Measurements from ENCODE around the gene EPHA4. TPM values are rescaled to one million over a fixed set of nuclear protein-coding genes. Genes with fewer than 3 reads are reported as not detected.

The EPHA4 gene
- polyA plus RNA-seq, 2 donors = 4.5 to 6.0 TPM

DNA sequence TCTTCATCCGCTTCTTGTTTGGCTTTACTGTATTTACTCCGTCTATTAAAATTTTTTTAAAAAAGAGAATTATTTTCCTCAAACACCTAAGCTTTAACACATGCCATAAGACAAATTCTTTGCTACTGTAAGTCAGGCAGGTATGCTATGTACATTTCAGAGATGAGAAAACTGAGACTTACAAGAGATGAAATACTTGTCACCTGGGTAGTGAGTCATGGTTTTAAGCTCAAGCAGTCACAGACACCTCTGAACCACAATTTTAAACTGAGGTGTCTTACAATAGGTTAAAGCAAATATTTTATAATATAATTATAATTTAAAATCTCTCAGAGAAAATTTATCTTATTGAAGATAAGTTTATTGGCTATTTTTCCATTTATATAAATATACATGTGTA is 126.0 kb downstream of the EPHA4 start:
- WGBS, 2 donors = 97% methylated on average over 2 of the region's 2 CpGs
- Histone ChIP-seq H3K4me3 (ENCODE audit: low read depth in 1 of 2, low read length in 2 of 2) (no peak overlapping the region), H3K9me3 (ENCODE audit: control insufficient read depth in 2 of 2, insufficient read depth in 1 of 2, low read depth in 1 of 2, low read length in 1 of 2) (no peaks in the 10 kb centered on the region), H3K27ac (ENCODE audit: low read depth in 2 of 2, low read length in 1 of 2) (no peak overlapping the region), H3K4me1 (ENCODE audit: control insufficient read depth in 2 of 2, insufficient read depth in 2 of 2, low read length in 1 of 2) (no peaks in the 10 kb centered on the region), H3K36me3 (ENCODE audit: control insufficient read depth in 2 of 2, insufficient read depth in 2 of 2, low read length in 1 of 2) (peaks cover 0 to 5% of the 10 kb centered on the region in 2 donors), H3K27me3 (ENCODE audit: control insufficient read depth in 1 of 2, insufficient read depth in 2 of 2, low read length in 2 of 2) (no peaks in the 10 kb centered on the region)

DNA sequence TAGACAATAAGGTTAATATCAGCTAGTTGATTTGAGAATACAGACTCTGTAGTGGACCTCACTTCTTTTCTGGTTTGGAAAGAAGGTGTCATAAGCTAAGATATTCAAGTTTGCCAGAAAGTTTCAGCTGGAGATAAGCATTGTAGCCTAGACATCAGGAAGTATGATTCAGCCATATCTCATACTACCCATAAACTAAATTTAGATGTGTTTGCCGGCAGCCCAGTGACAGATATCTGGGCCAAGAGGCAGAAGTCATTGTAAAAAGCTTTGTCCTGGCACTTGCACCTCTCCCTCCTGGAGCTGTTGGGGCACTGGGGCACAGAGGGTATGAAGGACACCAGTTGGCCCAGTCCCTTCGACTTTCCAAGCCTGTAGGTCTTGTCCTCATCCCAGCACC is 128.0 kb downstream of the EPHA4 start:
- Histone ChIP-seq H3K4me1 (ENCODE audit: control insufficient read depth in 2 of 2, insufficient read depth in 2 of 2, low read length in 1 of 2) (no peaks in the 10 kb centered on the region), H3K36me3 (ENCODE audit: control insufficient read depth in 2 of 2, insufficient read depth in 2 of 2, low read length in 1 of 2) (peaks cover 0 to 5% of the 10 kb centered on the region in 2 donors), H3K27me3 (ENCODE audit: control insufficient read depth in 1 of 2, insufficient read depth in 2 of 2, low read length in 2 of 2) (no peaks in the 10 kb centered on the region), H3K27ac (ENCODE audit: low read depth in 2 of 2, low read length in 1 of 2) (no peak overlapping the region), H3K9me3 (ENCODE audit: control insufficient read depth in 2 of 2, insufficient read depth in 1 of 2, low read depth in 1 of 2, low read length in 1 of 2) (no peaks in the 10 kb centered on the region), H3K4me3 (ENCODE audit: low read depth in 1 of 2, low read length in 2 of 2) (no peak overlapping the region)
- WGBS, 2 donors = 46 to 52% methylated on average over 2 of the region's 2 CpGs

DNA sequence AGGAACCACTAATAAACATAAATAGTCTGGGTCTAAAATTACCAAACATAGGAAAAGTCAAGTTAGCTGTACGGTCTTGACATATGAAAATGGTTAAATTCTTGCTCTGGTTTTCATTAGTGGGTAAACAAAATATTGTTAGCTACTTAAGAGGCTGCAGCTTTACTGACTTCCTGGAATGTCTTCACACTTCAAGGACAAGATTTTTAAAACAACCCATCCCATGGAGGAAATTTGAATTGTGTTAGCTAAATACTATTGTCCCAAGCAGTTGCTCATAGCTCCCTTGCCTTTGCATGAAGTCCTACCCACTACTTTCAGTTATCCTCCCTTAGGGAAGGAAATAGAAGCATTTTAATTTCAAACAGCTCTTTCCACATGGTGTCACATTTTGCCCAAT is 128.5 kb downstream of the EPHA4 start:
- Histone ChIP-seq H3K27ac (ENCODE audit: low read depth in 2 of 2, low read length in 1 of 2) (no peak overlapping the region), H3K9me3 (ENCODE audit: control insufficient read depth in 2 of 2, insufficient read depth in 1 of 2, low read depth in 1 of 2, low read length in 1 of 2) (no peaks in the 10 kb centered on the region), H3K27me3 (ENCODE audit: control insufficient read depth in 1 of 2, insufficient read depth in 2 of 2, low read length in 2 of 2) (no peaks in the 10 kb centered on the region), H3K36me3 (ENCODE audit: control insufficient read depth in 2 of 2, insufficient read depth in 2 of 2, low read length in 1 of 2) (peaks cover 0 to 5% of the 10 kb centered on the region in 2 donors), H3K4me1 (ENCODE audit: control insufficient read depth in 2 of 2, insufficient read depth in 2 of 2, low read length in 1 of 2) (no peaks in the 10 kb centered on the region), H3K4me3 (ENCODE audit: low read depth in 1 of 2, low read length in 2 of 2) (no peak overlapping the region)
- 83% methylated on average over 1 of the region's 1 CpG for WGBS, 2 donors

DNA sequence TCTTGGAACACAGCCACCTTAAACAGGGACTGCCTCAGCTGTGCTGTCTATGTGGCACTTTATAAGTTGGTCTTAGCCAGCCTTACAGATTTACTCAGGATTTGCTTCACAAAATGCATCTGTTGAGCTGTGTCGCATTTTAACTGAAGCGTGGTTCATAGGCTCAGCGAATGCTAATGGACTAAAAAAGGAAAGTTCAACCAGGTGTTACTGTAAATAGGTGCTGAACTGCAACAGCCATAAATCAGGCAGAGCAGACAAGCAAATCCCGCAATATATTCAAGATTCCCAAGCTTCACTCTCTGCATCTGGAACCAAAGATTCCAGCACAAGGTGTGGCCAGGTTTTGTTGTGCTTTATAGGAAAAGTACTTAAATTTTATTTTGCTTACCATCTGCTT is 130.0 kb downstream of the EPHA4 start:
- H3K36me3 ChIP-seq (ENCODE audit: control insufficient read depth in 2 of 2, insufficient read depth in 2 of 2, low read length in 1 of 2) = peaks cover 0 to 5% of the 10 kb centered on the region in 2 donors
- no peaks in the 10 kb centered on the region for H3K27me3 ChIP-seq (ENCODE audit: control insufficient read depth in 1 of 2, insufficient read depth in 2 of 2, low read length in 2 of 2)
- H3K9me3 ChIP-seq (ENCODE audit: control insufficient read depth in 2 of 2, insufficient read depth in 1 of 2, low read depth in 1 of 2, low read length in 1 of 2) = no peaks in the 10 kb centered on the region
- 93 to 96% methylated on average over 4 of the region's 4 CpGs for WGBS, 2 donors
- no peaks in the 10 kb centered on the region for H3K4me1 ChIP-seq (ENCODE audit: control insufficient read depth in 2 of 2, insufficient read depth in 2 of 2, low read length in 1 of 2)
- H3K27ac ChIP-seq (ENCODE audit: low read depth in 2 of 2, low read length in 1 of 2) = no peak overlapping the region
- H3K4me3 ChIP-seq (ENCODE audit: low read depth in 1 of 2, low read length in 2 of 2) = no peak overlapping the region

DNA sequence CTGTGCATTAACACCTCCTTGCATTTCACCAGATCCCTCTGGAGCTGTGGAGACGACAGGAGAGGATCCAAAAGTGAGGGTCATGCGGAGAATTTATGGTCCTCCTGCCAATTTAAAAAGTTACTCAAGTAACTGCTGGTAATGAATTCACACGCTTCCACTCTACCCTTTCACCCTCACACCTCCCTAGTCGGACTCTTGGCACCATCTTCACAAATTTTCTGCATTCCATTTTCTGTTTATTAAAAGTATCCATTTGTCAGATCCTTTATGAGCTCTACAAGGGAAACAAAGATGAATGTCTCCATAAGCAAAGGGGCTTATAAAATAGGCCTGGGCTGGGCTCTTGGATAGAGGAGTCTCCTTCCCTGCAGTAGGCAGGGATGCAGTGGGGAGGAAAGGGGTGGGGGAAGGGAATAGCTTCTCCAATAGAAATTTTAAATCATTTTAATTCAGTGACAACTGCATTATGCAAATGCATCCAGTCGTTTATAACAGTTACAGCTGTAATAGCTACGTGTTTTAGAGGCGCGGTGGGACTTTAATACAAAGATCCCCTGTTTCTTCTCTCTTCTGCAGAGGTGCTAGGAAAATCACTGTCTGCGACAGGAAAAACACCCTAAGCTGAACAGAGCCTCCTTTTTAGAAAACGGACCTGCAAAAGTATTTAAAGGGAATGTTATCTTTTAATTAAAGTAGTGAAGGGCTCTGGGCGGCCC is 132.2 kb downstream of the EPHA4 start:
- Histone ChIP-seq H3K9me3 (ENCODE audit: control insufficient read depth in 2 of 2, insufficient read depth in 1 of 2, low read depth in 1 of 2, low read length in 1 of 2) (no peaks in the 10 kb centered on the region), H3K4me3 (ENCODE audit: low read depth in 1 of 2, low read length in 2 of 2) (no peak overlapping the region), H3K4me1 (ENCODE audit: control insufficient read depth in 2 of 2, insufficient read depth in 2 of 2, low read length in 1 of 2) (no peaks in the 10 kb centered on the region), H3K27me3 (ENCODE audit: control insufficient read depth in 1 of 2, insufficient read depth in 2 of 2, low read length in 2 of 2) (no peaks in the 10 kb centered on the region), H3K36me3 (ENCODE audit: control insufficient read depth in 2 of 2, insufficient read depth in 2 of 2, low read length in 1 of 2) (peaks cover 0 to 5% of the 10 kb centered on the region in 2 donors), H3K27ac (ENCODE audit: low read depth in 2 of 2, low read length in 1 of 2) (no peak overlapping the region)
- 68 to 81% methylated on average over 11 of the region's 11 CpGs for WGBS, 2 donors

DNA sequence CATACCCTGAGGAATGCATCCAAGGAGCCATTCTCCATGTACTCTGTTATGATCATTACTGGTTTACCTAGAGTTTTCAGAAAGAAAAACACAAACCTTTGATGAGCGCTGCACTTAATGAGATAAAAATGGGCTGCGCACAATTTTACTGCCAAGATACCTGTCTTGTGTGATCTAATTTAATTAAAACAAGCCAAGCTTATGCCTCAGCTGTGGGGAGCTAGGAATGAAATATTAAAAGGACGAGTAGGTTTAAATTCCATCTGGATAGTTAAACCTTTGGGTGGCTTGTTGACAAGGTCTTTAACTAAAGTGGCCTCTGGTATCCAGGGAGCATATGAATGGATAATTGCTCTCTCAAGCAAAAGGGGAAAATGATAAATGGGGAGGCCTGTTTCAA is 135.0 kb downstream of the EPHA4 start:
- Histone ChIP-seq H3K4me3 (ENCODE audit: low read depth in 1 of 2, low read length in 2 of 2) (no peak overlapping the region), H3K27ac (ENCODE audit: low read depth in 2 of 2, low read length in 1 of 2) (no peak overlapping the region), H3K9me3 (ENCODE audit: control insufficient read depth in 2 of 2, insufficient read depth in 1 of 2, low read depth in 1 of 2, low read length in 1 of 2) (no peaks in the 10 kb centered on the region), H3K4me1 (ENCODE audit: control insufficient read depth in 2 of 2, insufficient read depth in 2 of 2, low read length in 1 of 2) (no peaks in the 10 kb centered on the region), H3K27me3 (ENCODE audit: control insufficient read depth in 1 of 2, insufficient read depth in 2 of 2, low read length in 2 of 2) (no peaks in the 10 kb centered on the region), H3K36me3 (ENCODE audit: control insufficient read depth in 2 of 2, insufficient read depth in 2 of 2, low read length in 1 of 2) (peaks cover 0 to 7% of the 10 kb centered on the region in 2 donors)
- WGBS, 2 donors = 84 to 90% methylated on average over 3 of the region's 3 CpGs

DNA sequence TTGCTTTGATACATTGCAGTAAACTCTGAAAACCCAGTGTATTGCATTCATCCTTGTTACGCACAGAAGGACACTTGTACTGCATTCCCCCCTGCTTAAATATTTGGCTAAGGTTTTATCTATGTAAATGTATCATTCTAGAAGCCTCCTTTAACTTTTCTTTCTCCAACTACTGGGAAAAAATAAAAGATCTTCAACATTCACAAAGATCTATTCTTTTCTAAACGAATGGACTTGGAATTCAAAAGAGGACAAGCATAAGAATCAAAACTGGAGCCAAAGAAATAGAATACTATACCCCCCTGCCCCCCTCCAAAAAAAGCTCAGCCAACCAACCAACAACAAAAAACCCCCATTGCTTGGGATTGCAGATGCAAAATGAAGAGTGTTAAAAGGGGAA is 136.9 kb downstream of the EPHA4 start:
- Histone ChIP-seq H3K36me3 (ENCODE audit: control insufficient read depth in 2 of 2, insufficient read depth in 2 of 2, low read length in 1 of 2) (peaks cover 0 to 2% of the 10 kb centered on the region in 2 donors), H3K27me3 (ENCODE audit: control insufficient read depth in 1 of 2, insufficient read depth in 2 of 2, low read length in 2 of 2) (no peaks in the 10 kb centered on the region), H3K9me3 (ENCODE audit: control insufficient read depth in 2 of 2, insufficient read depth in 1 of 2, low read depth in 1 of 2, low read length in 1 of 2) (no peaks in the 10 kb centered on the region), H3K27ac (ENCODE audit: low read depth in 2 of 2, low read length in 1 of 2) (no peak overlapping the region), H3K4me3 (ENCODE audit: low read depth in 1 of 2, low read length in 2 of 2) (no peak overlapping the region), H3K4me1 (ENCODE audit: control insufficient read depth in 2 of 2, insufficient read depth in 2 of 2, low read length in 1 of 2) (no peaks in the 10 kb centered on the region)
- WGBS, 2 donors = 46 to 50% methylated on average over 2 of the region's 2 CpGs

DNA sequence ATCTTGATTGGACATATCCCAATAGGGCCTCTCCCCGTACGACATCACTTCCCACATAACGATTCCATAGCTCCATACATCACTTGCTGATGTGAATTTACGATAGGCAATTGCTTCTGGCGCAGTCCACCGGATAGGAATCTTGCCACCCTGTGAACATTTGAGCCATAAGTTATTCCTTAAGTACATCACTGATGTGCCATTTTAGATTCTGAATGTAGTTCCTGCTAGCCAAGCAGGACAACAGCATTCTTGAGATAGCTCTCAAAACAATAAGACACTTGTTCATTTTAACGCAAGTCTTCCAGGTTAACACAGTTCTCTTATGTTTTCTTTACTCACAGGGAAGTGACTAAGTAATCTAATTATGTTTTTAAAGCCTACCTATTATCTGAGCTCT is 138.0 kb downstream of the EPHA4 start:
- WGBS, 2 donors = 95% methylated on average over 7 of the region's 7 CpGs
- Histone ChIP-seq H3K4me1 (ENCODE audit: control insufficient read depth in 2 of 2, insufficient read depth in 2 of 2, low read length in 1 of 2) (no peaks in the 10 kb centered on the region), H3K36me3 (ENCODE audit: control insufficient read depth in 2 of 2, insufficient read depth in 2 of 2, low read length in 1 of 2) (peaks cover 0 to 2% of the 10 kb centered on the region in 2 donors), H3K9me3 (ENCODE audit: control insufficient read depth in 2 of 2, insufficient read depth in 1 of 2, low read depth in 1 of 2, low read length in 1 of 2) (no peaks in the 10 kb centered on the region), H3K27me3 (ENCODE audit: control insufficient read depth in 1 of 2, insufficient read depth in 2 of 2, low read length in 2 of 2) (no peaks in the 10 kb centered on the region), H3K4me3 (ENCODE audit: low read depth in 1 of 2, low read length in 2 of 2) (no peak overlapping the region), H3K27ac (ENCODE audit: low read depth in 2 of 2, low read length in 1 of 2) (no peak overlapping the region)

DNA sequence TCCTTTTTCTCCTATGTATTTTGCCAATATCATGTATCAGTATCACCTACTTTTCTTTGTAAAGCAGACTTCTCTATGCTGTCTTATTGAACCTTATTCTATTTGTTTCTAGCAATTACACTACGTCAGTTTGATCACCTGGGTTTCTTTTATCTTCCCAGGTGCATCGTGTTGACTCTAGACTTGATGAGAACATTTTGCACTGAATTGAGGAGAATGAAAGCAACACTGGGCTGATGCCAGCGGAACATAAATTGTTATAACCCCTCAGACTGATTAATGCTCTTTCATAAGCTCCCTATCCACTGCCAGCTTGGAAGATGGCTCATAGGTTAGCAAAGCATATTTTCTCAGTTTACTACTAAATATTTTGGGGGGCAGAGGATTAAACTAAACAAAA is 140.6 kb downstream of the EPHA4 start:
- 84 to 86% methylated on average over 3 of the region's 3 CpGs for WGBS, 2 donors
- H3K27me3 ChIP-seq (ENCODE audit: control insufficient read depth in 1 of 2, insufficient read depth in 2 of 2, low read length in 2 of 2) = no peaks in the 10 kb centered on the region
- peaks cover 0 to 2% of the 10 kb centered on the region in 2 donors for H3K36me3 ChIP-seq (ENCODE audit: control insufficient read depth in 2 of 2, insufficient read depth in 2 of 2, low read length in 1 of 2)
- no peaks in the 10 kb centered on the region for H3K9me3 ChIP-seq (ENCODE audit: control insufficient read depth in 2 of 2, insufficient read depth in 1 of 2, low read depth in 1 of 2, low read length in 1 of 2)
- no peak overlapping the region for H3K4me3 ChIP-seq (ENCODE audit: low read depth in 1 of 2, low read length in 2 of 2)
- no peaks in the 10 kb centered on the region for H3K4me1 ChIP-seq (ENCODE audit: control insufficient read depth in 2 of 2, insufficient read depth in 2 of 2, low read length in 1 of 2)
- no peak overlapping the region for H3K27ac ChIP-seq (ENCODE audit: low read depth in 2 of 2, low read length in 1 of 2)

DNA sequence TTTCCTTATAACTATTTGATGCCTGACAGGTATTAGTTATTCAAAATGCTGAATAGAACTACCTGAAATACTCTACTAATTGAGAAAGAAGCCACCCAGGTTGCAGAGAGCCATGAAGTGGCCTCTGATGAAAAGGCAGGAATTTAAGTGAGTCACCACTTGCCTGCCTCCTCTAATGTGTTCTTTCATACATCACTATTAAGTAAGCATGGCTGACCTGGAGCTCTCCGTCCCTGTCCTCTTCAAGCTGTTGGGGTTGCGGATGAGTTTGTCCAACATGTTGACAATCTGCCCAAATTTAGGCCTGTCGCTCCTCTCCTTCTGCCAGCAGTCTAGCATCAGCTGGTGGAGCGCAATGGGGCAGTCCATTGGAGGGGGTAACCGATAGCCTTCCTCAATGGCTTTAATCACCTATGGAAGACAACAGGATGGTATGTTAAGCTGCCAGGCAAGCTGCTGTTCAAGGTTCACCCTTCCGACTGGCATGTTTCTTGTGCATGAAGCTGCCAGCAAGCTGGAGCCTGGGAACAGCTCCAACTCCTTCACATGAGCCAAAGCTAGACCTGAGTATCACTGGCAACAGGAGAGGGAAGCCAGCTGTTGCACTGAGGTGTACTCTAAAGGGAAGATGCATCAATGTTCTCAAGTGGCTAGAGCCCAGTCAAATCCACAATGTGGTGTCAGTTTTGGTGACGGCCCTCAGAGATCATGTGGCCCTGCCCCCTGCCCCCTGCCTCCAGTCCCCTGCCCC is 142.2 kb downstream of the EPHA4 start:
- WGBS, 2 donors = 77 to 81% methylated on average over 7 of the region's 7 CpGs
- Histone ChIP-seq H3K27ac (ENCODE audit: low read depth in 2 of 2, low read length in 1 of 2) (no peak overlapping the region), H3K4me1 (ENCODE audit: control insufficient read depth in 2 of 2, insufficient read depth in 2 of 2, low read length in 1 of 2) (no peaks in the 10 kb centered on the region), H3K4me3 (ENCODE audit: low read depth in 1 of 2, low read length in 2 of 2) (no peak overlapping the region), H3K36me3 (ENCODE audit: control insufficient read depth in 2 of 2, insufficient read depth in 2 of 2, low read length in 1 of 2) (peaks cover 2% of the 10 kb centered on the region in 2 donors), H3K9me3 (ENCODE audit: control insufficient read depth in 2 of 2, insufficient read depth in 1 of 2, low read depth in 1 of 2, low read length in 1 of 2) (no peaks in the 10 kb centered on the region), H3K27me3 (ENCODE audit: control insufficient read depth in 1 of 2, insufficient read depth in 2 of 2, low read length in 2 of 2) (no peaks in the 10 kb centered on the region)
